ENCODE measurements around the gene H2BK1.

Gene H2BK1

DNA sequence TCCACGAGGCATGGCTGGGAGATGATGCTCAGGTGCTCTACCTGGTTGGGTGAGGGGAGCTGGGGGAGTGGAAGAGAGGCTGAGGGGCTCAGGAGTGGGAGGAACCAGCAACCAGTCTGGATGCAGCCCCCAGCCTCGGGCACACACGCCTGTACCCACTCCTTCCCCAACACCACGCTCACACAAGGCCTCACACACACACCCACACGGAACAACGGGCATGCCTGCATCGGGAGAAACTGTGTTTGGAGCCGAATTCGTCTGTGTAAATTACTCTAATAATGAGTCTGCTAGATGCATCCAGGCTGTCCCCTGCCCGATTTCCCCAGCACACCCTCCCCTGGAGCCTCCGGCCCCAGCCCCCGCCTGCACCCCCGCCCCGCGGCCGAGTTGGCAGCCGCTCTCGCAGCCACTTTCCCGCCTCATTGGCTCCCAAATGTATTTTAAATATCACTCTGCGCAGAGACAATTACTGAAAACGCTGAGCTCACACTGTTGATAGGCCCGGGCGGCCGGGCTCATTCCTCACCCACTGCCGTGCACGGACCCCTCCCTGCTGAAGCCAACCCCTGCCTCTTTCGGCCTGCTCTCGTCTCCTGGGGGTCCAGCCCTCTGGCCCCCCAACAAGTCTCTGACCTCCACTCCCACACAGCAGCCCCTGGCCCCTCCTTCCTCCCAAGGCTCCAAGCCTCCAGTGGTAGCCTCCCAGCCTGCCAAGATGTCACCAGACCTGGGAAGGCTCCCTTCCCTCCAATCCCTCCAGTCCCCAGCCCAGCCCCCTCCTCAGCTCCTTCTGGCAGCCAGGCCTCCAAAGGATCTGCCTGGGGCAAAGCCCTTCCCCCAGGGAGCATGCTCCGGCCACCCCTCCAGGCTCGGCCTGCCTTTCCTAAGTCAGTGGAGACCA is 11.1 kb downstream of the H2BK1 start:
- DNase-seq: no peak

DNA sequence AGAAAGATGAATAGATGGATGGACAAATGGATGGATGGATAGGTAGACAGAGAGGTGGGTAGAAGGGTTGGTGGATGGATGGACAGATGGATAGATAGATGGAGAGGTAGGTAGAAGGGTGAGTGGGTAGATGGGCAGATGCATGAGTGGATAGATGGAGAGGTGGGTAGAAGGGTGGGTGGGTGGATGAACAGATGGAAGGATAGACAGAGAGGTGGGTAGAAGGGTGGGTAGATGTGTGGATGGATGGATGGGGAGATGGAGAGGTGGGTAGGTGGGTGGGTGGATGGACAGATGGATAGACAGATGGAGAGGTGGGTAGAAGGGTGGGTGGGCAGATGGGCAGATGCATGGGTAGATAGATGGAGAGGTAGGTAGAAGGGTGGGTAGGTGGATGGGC is 12.4 kb downstream of the H2BK1 start:
- no peak for DNase-seq

DNA sequence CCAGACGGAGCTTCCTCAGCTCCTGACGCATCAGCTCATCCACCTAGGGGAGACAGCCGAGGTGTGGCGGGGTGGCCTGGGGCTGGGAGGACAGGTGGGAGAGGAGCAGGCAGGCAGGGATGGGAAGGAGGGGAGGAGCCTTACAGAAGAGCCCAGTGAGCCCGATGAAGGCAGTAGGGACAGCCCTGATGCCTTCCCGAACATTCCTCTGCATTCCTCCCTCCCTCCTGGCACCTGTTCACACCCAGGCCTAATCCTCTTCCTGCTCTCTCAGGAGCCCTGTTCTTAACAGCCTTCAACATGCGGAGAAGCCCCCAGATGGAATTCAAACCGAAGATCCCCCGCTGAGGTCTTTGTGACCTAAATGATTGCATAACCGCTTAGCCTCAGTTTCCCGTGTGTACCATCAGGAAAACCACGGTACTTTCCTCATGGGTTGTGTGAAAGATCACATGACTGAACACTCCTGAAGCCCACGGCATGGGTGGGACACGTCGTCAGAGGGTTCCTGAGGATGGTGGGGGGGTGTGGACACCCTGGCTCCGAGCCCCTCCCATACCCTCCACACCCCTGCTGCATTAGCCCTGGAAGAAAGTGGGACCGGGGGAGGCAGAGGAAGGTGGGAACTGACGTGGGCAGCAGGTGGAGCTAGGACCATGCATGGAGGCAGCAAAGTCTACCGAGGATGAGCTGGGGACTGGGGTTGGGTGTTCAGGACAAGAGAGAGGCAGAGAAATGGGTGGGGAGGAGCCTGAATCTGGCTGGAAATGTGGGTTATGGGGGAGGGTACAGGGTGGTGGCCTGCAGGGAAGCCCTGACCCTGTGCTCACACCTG is 14.5 kb downstream of the H2BK1 start:
- DNase-seq: no peak

DNA sequence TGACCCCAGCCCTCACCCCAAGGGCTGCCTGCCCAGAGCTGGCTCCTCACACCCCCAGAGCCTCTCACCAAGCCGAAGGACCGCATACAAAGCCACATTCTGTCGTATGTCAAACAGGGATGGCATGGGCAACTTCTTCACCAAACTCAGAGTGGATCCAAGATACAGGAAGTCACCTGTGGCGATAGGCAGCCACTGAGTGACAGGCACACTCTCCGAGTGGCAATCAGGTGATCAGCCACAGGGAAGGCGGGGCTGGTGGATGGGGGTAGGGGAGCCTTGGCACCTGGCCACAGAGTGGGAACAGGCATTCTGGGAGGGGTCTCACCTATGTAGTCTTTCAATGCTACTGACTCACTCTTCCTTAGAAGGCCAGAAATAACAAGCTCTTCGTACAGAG is 16.1 kb downstream of the H2BK1 start:
- no peak for DNase-seq

DNA sequence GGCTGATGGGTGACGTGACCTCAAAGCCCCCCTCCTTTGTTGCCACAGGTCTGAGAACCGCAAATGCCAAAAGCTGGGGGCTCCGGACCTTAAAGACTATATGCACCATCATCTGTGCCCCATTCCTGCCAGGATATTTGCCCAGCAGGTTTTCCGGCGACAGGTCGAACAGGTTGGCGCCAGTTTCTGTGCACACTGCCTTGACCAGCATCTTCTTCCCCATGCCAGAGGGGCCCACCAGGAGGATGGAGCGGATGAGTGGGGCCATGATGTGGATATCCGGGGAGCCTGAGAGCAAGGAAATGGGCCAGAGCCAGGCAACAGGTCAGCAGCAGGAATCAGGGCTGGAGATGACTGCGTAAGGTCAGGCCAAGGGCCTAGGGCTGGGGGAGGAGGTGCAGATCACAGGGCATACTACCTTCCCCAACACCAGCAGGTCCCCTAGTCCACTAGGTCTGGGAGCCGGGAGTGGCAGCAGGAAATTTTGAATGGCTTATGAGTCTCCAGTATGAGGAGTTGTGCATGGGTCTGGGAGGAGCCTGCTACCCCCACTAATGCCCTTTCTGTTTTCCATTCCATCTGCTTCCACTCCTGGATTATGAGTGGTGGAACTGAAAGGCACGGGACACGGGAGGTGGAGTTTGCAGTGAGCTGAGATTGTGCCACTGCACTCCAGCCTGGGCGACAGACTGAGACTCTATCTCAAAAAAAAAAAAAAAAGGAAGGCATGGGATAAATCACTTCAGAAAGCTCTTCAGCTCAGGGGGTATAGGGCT is 16.9 kb downstream of the H2BK1 start:
- DNase-seq: no peak

DNA sequence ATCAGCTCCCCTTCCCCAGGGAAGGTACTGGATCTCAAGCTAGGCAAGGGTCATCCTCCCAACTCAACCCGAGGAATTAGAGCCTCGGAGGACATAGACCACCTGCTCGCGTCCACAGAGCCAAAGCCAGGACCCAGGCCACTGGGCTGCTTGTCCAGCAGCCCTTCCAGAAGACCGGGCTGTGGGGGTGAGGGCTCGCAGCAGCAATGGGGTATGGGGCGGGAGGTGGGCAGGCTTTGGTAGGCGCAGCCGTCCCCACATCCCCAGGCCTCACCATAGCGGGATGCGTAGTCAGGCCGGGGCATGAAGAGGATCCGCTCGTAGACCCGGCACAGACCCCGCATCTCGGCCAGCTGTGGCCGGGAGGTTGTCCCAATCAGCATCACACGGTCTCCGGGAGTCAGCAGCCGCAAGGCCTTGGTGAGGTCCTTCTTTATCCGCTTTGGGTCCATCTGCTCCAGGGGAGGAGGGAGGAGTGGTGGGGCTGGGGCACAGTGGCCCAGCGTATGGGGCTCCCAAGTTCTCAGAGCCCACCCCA is 18.2 kb downstream of the H2BK1 start:
- DNase-seq: no peak

DNA sequence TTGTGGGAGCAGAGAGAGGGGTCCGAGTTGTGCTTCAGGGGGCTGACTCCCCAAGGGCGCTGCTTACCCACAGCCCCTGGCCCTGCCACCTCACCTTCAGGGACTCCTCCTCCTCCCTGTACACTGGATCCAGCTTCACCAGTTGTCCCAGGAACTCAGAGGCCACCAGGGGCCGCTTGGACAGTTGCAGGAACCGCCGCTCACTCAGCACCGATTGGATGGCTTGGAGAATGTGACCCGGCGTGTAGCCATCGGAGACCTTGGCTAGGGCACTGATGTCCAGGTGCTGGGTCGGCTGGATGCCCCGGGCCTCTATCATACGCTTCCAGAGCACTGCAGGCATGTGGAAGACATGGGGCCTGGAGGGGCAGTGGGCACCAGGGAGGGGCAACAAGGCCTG is 18.7 kb downstream of the H2BK1 start:
- DNase-seq: no peak

DNA sequence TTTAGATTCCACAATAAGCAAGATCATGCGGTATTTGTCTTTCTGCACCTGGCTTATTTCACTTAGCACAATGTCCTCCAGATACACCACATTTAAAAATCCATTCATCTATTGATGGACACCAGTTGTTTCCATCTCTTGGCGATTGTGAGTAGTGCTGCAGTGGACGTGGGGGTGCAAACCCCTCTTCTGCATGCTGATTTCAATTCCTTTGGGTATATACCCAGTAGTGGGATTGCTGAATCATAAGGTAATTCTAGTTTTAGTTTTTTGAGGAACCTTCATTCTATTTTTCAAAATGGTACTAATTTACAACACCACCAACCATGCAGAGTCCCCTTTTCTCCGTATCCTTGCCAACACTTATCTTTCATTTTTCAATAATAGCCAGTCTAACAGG is 21.2 kb downstream of the H2BK1 start:
- no peak for DNase-seq

DNA sequence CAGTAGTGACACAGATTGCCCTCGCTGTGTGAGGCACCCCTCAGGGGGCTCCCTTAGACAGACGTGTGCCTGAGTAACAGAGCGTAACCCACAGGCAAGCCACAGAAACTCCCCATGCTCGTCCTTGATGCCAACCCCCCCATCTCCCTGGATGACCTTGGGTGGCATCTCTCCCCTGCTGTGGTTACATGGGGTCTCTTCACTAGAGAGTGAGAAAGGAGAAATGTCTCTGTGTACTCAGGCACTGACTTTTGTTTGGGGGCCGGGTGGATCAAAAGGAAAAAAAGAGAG is 22.1 kb downstream of the H2BK1 start:
- DNase-seq: no peak

DNA sequence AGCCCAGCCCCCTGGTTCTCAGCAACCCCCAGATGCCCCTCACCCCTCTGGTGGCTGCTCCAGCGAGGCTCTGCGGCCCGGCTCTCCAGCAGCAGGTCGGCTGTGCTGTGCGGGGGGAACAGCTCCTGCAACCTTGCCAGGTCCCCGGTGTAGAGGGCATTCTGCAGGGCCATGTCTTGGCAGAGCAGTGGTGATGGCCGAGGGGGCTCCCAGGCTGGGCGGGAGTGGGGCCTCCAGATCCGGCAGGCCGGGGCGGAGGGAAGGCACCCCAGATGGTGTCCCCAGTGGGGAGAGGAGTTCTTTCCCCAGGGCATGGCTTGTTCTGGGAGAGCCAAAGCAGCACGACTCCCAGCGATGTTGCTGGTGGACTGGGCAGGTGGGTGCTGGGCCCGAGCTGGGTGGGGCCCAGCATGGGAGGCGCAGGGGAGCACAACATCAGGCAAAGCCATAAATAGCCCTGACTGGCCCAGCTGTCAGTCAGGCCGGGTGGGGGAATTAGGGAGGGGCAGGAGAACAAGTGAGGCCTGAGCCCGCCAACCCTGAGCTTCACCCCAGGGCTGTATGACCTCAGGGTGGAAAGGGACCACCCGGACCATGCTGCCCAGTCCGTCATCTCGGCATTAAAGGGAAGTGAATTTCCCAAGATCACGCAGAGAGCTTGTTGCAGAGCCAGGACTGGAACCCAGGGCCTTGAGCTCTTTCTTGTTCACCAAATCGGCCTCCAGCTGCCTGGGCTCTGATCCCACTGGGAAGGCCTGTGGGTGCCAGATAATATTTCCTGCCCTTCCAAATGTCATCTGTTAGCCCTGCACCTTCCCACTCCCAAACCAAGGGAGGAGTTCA is 22.7 kb downstream of the H2BK1 start:
- no peak for DNase-seq

DNA sequence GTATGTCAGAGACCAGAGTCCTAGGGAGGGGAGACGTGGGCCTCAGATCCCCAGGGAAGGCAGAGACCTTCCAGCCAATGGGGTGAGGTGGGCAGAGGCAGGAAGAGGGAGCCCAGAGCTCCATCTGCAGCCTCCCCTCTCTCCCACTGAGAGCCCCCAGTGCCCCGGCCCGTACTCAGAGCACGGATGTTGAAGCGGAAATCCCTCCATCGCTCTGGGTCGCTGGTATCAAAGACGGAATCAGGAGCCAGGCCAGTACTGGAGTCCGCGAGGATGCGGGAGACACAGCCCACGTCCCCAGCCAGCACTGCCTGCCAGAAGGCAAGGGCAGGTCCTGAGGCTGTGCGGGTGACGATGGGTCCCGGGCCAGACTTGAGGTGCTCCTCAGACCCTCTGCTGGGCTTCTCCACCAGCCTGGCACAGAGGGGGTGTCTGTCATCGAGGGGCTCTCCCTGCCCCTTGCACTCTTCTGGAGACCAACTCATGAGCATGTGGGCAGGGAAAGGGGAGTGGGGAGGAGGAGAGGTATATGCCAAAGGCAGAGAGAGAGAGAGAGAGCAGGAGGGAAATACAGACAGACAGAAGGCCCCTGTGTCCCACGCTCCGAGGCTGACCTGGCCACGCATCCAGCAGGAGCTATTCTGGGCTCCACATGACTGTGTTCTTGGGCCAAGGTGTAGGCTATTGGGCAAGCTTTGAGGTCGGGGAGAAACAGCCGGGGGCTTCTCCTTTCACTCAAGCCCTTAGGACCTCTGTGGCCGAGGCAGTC is 23.5 kb downstream of the H2BK1 start, which contains the start of gene ASB10:
Gene ASB10 (minus strand): TSS at position 611 of the 769 bp plus-strand sequence. CDS start 120 bp downstream, at position 491.
- no peak for DNase-seq

DNA sequence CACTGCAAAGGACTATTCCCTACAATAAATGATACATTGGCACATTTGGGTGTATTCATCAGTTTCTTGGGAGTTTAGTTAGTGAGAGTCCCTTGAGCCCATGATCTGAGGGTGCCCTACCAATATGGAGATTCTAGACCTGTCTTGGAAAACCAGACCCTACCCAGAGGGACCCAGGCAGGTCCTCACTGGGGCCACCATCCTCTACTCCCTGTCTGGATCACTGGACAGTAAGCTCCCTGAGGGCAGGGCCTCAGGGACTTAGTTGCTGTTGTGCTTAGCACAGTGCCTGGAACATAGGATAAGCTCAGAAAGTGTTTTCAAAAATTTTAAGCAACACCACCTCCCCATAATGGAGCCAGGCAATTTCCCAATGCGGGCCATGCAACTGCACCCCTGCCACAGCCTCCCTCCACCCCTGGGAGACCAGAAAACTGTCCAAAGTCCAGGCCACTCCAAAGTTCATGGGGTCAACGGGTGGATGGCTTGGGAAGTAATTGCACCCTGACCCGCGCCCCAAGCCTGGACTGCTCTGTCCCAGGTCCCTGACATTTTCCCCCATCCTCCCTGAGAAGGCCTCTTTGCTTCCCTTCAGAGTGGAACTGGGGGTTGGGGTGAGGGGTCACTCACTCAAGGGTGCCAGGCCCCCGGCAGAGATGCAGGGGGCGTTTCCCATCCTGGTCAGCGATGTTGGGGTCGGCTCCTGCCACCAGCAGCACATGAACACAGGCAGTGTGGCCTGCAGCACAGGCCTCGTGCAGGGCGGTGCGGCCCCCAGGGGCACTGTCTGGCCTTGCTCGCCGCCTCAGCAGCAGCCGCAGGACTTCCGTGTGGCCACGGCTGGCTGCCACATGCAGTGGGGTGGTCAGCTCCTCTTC is 24.3 kb downstream of the H2BK1 start:
- DNase-seq: no peak

DNA sequence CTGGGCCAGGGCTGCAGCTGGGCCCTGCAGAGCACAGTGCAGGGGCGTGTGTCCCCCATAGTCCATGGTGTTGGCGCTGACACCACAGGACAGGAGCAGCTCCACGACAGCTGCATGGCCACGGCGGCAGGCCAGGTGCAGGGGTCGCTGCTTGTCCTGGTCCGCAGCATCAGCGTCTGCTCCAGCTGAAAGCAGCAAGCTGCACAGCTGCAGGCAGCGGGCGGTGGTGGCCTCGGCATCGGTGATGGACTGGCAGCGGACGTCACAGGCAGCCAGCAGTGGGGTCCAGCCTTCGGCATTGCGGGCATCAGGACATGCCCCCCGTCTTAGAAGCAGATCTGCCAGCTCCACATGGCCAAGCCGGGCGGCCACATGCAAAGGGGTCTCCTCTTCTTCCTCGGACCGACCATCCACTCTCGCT is 29.3 kb downstream of the H2BK1 start:
- no peak for DNase-seq

DNA sequence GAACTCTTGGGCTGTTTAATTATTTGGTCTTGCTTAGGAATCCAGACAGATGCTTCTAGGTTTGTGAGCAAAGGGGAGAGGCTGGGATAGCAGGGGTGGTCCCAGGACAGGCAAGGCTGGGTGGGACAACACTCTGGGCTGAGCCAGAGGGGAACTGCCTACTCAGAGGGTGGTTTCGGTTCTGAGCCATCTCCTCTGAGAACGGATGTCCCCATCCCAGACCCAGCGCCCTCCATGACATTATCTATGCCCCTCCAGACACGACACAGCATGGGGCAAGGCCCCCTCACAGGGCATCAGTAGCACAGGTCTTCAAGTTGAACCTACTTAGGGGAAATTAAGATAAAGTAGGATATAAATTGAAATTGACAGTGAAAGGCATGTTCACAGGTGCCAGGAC is 30.3 kb downstream of the H2BK1 start:
- no peak for DNase-seq

DNA sequence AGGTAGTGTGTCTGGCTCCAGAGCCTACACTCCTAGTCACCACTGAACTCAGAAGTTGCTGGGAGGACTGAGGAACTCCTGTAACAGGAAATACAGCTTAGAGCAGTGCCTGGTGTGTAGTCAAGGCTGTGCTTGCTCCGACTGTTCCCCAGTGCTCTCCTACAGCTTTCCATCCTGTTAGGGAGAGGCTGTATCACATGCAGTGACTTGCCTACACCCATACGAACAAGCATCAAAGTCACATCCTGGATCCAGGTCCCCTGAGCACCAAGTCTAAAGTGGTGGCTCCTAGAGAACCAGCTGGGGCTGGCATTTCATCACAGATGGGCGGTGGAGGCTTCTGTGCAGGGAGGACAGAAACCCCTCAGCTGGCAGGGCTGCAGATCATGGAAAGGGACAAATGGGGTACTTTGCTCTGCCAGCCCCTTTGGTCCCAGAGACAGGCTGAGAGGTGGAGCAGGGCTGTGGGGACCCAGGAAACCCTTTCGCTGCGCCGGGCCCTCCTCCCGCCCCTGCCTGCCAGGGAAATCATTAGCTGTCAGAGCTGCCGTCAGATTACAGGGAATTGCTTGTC is 30.9 kb downstream of the H2BK1 start:
- DNase-seq: no peak

DNA sequence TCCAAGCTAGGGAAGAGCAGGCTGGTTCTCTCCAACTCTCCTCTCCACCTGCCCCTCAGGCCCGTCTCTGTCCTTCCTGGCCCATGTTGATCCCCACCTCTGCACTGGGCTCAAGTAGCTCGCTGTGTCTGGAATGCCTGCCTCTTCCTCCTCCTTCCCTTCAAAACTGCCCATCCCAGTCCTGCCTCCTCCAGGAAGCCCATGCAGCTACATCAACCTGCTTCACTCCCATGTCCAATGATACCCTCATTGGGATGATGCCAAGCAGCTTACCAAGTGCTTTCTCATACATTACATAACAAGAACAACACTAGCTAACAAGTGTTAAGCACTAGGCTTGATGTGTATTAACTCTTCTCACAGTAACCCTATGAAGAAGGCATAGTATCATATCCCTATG is 31.5 kb downstream of the H2BK1 start:
- no peak for DNase-seq

DNA sequence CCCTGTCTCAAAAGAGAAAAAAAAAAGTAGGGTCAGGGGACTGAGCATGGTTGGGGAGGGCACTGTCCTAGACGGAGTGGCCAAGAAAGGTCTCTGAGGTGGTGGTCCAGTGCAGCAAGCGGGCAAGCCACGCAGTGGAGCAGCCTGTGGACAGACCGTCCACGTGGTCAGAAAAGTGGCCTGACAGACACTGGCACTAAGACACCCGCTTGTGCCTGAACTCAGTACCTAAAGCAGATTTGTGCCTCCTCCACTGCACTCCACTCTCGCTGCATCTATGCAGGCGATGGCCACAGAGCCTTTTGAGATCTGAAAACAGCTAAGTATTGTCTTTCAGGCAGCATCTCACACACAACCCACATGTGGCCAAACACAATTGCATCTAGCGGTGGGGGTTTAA is 32.1 kb downstream of the H2BK1 start:
- DNase-seq: no peak

DNA sequence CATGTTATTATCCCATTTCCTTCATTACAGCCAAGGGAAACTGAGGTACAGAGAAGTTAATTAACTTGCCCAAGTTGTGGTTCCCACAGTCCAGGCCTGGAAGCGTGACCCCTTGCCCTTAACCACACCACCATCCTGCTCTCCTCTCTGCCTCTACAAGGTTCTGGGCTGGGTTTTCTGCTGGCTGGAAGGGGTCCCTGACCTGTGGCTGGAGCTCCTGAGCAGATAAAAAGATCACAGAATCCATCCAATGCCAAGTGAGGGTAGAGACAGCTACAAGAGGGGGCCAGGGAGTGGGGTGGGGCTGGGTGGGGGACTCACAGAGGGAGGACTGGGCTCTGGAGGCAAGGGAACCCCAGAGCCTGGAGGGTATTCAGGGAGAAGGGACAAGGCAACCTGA is 33.0 kb downstream of the H2BK1 start:
- no peak for DNase-seq

DNA sequence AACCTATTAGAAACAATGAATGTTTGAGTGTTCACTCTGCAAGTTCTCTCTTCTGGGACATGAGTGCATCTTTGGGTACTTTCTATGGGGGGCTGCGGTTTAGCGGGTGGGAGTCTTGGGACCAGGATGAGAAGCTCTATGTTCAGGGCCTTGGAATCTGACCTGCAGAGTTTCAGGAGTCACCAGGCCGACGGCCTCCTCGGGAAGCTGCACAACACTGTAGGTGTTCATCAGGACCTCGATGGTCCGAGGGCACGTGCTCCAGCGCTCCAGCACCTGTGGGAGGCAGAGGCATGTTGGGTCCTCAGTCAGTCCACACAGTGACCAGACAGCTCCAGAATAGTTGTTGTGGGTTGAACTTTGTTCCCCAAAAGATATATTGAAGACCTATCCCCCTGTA is 33.9 kb downstream of the H2BK1 start:
- DNase-seq: no peak

DNA sequence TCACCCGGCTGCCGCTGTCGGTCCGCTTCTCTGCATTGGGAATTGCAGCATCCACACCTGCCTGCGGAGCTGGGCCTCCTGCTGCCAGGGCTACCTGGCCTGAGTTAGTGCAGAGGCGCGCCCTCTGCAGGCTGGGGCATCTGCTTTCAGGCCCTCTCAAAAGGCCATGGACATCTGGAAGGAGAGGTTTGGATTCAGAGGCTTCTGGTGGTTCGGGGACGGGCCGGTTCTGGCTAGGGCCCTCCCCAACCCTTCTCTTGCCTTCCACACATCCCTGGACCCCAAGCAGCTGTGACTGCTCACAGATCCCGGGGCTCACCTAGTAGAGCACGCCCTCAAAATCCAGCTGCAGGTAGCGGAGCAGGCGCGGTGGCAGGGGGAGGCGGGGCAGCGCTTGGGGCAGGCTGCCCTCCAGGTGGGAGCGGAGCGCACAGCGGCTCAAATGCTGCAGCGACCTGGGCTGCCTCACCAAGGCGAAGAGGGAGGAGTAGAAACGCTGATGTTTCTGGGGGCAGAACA is 34.4 kb downstream of the H2BK1 start:
- no peak for DNase-seq
